Transverse colon (tissue), 4 donors: ENCODE measurements around the gene ABCD4.

Source experiments
- EP300 ChIP-seq: sonication (generic); formaldehyde crosslinking; IDR thresholded peaks from one replicate; pipeline ENCODE4 v1.6.1; 2017; ENCODE audit warnings: antibody characterized with exemption, low read depth
- POLR2A ChIP-seq: fragments of 450-650 bp; IDR thresholded peaks from one replicate; pipeline ENCODE4 v1.6.1; 2016; ENCODE audit warnings: antibody characterized with exemption, mild to moderate bottlenecking, moderate library complexity
- POLR2AphosphoS5 ChIP-seq, 3 donors: sonication (generic); formaldehyde crosslinking; IDR thresholded peaks; one replicate each; pipeline ENCODE4 v1.6.1; 2016; ENCODE audit warnings: antibody characterized with exemption in 3 of 3
- TF ChIP-seq, protein P1 (sequence below), 5 experiments: fragments of 200-600 bp in 3 of 5; fragments of 450-650 bp in 2 of 5; sonication (generic) in 3 of 5; IDR thresholded peaks; 1 replicate in 2 of 5; 2 replicates in 3 of 5; pipeline ENCODE4 v1.5.1; 2016 to 2017; ENCODE audit warnings: antibody characterized with exemption in 5 of 5, inconsistent platforms in 3 of 5, mild to moderate bottlenecking in 2 of 5, moderate library complexity in 1 of 5

DNA sequence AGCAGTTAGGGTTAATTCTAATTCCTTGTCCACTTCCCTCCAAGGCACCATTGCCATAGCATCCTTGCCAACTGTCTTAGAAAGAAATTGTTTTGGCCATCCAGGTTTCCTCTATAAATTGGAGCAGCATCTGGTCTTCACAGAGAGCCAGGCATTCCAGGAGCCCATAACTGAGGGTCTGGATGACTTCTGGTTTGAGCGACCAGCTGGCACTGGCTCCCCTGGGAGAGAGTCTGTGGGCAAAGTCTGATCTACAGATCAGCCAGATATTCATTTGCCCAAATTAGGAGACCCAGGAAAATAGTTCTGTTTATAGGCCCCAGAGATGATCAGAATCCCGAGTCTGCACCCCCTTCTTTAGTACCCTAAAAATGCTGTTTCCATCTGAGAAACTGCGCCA is 47.5 kb downstream of the ABCD4 start:
- TF ChIP-seq, protein P1, sequence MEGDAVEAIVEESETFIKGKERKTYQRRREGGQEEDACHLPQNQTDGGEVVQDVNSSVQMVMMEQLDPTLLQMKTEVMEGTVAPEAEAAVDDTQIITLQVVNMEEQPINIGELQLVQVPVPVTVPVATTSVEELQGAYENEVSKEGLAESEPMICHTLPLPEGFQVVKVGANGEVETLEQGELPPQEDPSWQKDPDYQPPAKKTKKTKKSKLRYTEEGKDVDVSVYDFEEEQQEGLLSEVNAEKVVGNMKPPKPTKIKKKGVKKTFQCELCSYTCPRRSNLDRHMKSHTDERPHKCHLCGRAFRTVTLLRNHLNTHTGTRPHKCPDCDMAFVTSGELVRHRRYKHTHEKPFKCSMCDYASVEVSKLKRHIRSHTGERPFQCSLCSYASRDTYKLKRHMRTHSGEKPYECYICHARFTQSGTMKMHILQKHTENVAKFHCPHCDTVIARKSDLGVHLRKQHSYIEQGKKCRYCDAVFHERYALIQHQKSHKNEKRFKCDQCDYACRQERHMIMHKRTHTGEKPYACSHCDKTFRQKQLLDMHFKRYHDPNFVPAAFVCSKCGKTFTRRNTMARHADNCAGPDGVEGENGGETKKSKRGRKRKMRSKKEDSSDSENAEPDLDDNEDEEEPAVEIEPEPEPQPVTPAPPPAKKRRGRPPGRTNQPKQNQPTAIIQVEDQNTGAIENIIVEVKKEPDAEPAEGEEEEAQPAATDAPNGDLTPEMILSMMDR (IDR thresholded peaks at IDR 0.05): no peak
- TF ChIP-seq POLR2AphosphoS5 (IDR thresholded peaks at IDR 0.05): no peak
- no peak for TF ChIP-seq EP300
- no peak for TF ChIP-seq POLR2A
